GM19397 (cell line): ENCODE measurements around the gene BLACAT1.

ENCODE experiments used
- ATAC-seq: cut with Tn5 transposase; IDR thresholded peaks from one replicate; pipeline ENCODE4 v1.9.1; 2021; ENCODE audit warnings: mild to moderate bottlenecking, moderate library complexity; ENCODE audit not compliant: unreplicated experiment

Gene BLACAT1

GRCh38 chr1:205456868-205457745 lies 1.3 kb upstream of the BLACAT1 start:
- ATAC-seq, result no peak

- no peak for ATAC-seq
These were observed 580 bp upstream of the BLACAT1 start for GRCh38 chr1:205456383-205456867.

GRCh38 chr1:205454903-205455335 lies 926 bp downstream of the BLACAT1 start:
- no peak for ATAC-seq

GRCh38 chr1:205453466-205453865 lies 2.4 kb downstream of the BLACAT1 start:
- ATAC-seq, result no peak

GRCh38 chr1:205452933-205453332 lies 2.9 kb downstream of the BLACAT1 start:
- no peak for ATAC-seq

- no peak for ATAC-seq
These were observed 3.5 kb downstream of the BLACAT1 start for GRCh38 chr1:205452364-205452763.

- ATAC-seq, result no peak
These were observed 4.1 kb downstream of the BLACAT1 start for GRCh38 chr1:205451759-205452164.

GRCh38 chr1:205451202-205451601 lies 4.6 kb downstream of the BLACAT1 start:
- ATAC-seq, result no peak

GRCh38 chr1:205450448-205450847 lies 5.4 kb downstream of the BLACAT1 start:
- no peak for ATAC-seq

GRCh38 chr1:205449750-205450443 lies 5.9 kb downstream of the BLACAT1 start:
- ATAC-seq, result no peak

GRCh38 chr1:205449254-205449749 lies 6.5 kb downstream of the BLACAT1 start:
- ATAC-seq, result no peak

GRCh38 chr1:205448540-205449253 lies 7.1 kb downstream of the BLACAT1 start:
- no peak for ATAC-seq

- no peak for ATAC-seq
These were observed 8.1 kb downstream of the BLACAT1 start for GRCh38 chr1:205447457-205448341.

GRCh38 chr1:205446828-205447227 lies 9.0 kb downstream of the BLACAT1 start:
- ATAC-seq, result no peak

- no peak for ATAC-seq
These were observed 10.3 kb downstream of the BLACAT1 start for GRCh38 chr1:205445646-205445935.

- ATAC-seq, result no peak
These were observed 10.8 kb downstream of the BLACAT1 start for GRCh38 chr1:205444931-205445645.

- ATAC-seq, result no peak
These were observed 11.4 kb downstream of the BLACAT1 start for GRCh38 chr1:205444300-205444930.

- ATAC-seq, result no peak
These were observed 12.1 kb downstream of the BLACAT1 start for GRCh38 chr1:205443585-205444299.
